ENCODE measurements around the gene GDPD5. TPM values are rescaled to one million over a fixed set of nuclear protein-coding genes. Genes with fewer than 3 reads are reported as not detected.

Gene GDPD5
- total and polyA plus RNA-seq, 4 donors = 6.2 to 24.7 (median 12.0) TPM

DNA sequence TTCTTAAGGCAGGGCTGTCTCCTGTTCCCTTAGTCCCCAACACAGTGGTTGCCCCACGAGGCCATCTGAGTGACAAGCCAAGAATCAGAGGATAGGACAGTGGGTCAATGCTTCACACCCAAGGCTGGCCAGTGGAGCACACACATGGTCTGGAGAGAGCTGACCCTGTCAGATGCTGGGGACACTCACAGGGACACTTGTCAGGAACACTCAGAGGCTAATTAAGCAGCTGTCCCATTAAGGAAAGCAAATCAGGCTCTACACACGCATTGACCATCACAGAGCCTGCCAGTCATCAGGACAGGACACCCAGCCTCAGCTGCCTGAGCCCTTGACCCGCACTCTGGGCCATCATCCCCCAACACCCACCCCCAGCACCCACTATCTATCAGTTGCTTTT lies 18.2 kb downstream of the GDPD5 start:
- H3K27me3 ChIP-seq (ENCODE audit: control insufficient read depth in 3 of 3, insufficient read depth in 3 of 3, low read length in 2 of 3) = no peaks in the 10 kb centered on the region
- WGBS, 2 donors = 92 to 94% methylated on average over 3 of the region's 3 CpGs

DNA sequence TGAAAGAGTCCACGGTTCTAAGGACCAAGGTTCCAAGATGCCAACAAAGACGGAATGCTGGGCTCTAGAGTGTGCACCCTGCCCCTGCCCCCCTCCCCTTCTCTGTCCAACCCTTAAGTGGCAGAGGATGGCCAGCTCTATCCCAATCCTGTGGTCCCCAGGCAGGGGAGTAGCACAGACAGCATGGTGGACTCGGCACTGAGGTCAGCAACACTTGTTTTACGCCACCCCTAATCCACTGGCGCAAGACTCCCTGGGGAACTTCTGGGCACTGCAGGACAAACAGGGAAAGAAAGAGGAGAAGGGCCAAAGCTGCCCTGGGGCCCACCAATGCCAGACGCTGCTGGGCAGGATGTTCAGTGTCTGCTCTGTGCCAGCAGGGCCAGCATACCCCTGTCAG lies 18.9 kb downstream of the GDPD5 start:
- H3K27me3 ChIP-seq (ENCODE audit: control insufficient read depth in 3 of 3, insufficient read depth in 3 of 3, low read length in 2 of 3) = no peaks in the 10 kb centered on the region
- H3K4me1 ChIP-seq (ENCODE audit: control insufficient read depth in 5 of 5, insufficient read depth in 5 of 5, low read length in 5 of 5) = peaks cover 0 to 4% (median 0%) of the 10 kb centered on the region in 5 donors
- DNase-seq = no peak
- H3K27ac ChIP-seq (ENCODE audit: low read depth in 1 of 2, low read length in 1 of 2) = no peak overlapping the region
- no peaks in the 10 kb centered on the region for H3K36me3 ChIP-seq (ENCODE audit: control insufficient read depth in 4 of 4, insufficient read depth in 4 of 4, low read length in 4 of 4)
- H3K9ac ChIP-seq (ENCODE audit: insufficient read depth in 1 of 2, low read length in 2 of 2) = peak overlapping the region in 1 of 2 donors; percentile 8
- no peaks in the 10 kb centered on the region for H3K9me3 ChIP-seq (ENCODE audit: control insufficient read depth in 4 of 4, insufficient read depth in 3 of 4, low read length in 3 of 4)
- no peak overlapping the region for H3K4me3 ChIP-seq
- TF ChIP-seq, protein P1, sequence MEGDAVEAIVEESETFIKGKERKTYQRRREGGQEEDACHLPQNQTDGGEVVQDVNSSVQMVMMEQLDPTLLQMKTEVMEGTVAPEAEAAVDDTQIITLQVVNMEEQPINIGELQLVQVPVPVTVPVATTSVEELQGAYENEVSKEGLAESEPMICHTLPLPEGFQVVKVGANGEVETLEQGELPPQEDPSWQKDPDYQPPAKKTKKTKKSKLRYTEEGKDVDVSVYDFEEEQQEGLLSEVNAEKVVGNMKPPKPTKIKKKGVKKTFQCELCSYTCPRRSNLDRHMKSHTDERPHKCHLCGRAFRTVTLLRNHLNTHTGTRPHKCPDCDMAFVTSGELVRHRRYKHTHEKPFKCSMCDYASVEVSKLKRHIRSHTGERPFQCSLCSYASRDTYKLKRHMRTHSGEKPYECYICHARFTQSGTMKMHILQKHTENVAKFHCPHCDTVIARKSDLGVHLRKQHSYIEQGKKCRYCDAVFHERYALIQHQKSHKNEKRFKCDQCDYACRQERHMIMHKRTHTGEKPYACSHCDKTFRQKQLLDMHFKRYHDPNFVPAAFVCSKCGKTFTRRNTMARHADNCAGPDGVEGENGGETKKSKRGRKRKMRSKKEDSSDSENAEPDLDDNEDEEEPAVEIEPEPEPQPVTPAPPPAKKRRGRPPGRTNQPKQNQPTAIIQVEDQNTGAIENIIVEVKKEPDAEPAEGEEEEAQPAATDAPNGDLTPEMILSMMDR (IDR thresholded peaks at IDR 0.05; ENCODE audit: control extremely low read depth, extremely low read depth) = no peak
- whole genome bisulfite sequencing, 2 donors = 91 to 93% methylated on average over 6 of the region's 6 CpGs
- ATAC-seq (ENCODE audit: insufficient read depth, low FRiP score) = no peak

More for the DNA sequence above, 18.2 kb downstream of the GDPD5 start:
- peaks cover 0 to 4% (median 0%) of the 10 kb centered on the region in 5 donors for H3K4me1 ChIP-seq (ENCODE audit: control insufficient read depth in 5 of 5, insufficient read depth in 5 of 5, low read length in 5 of 5)
- H3K4me3 ChIP-seq = no peak overlapping the region
- no peak for ATAC-seq (ENCODE audit: insufficient read depth, low FRiP score)
- H3K9ac ChIP-seq (ENCODE audit: insufficient read depth in 1 of 2, low read length in 2 of 2) = no peak overlapping the region
- H3K27ac ChIP-seq (ENCODE audit: low read depth in 1 of 2, low read length in 1 of 2) = no peak overlapping the region
- no peak for DNase-seq
- TF ChIP-seq, protein P1 (IDR thresholded peaks at IDR 0.05; ENCODE audit: control extremely low read depth, extremely low read depth) = no peak
- H3K36me3 ChIP-seq (ENCODE audit: control insufficient read depth in 4 of 4, insufficient read depth in 4 of 4, low read length in 4 of 4) = no peaks in the 10 kb centered on the region
- no peaks in the 10 kb centered on the region for H3K9me3 ChIP-seq (ENCODE audit: control insufficient read depth in 4 of 4, insufficient read depth in 3 of 4, low read length in 3 of 4)

DNA sequence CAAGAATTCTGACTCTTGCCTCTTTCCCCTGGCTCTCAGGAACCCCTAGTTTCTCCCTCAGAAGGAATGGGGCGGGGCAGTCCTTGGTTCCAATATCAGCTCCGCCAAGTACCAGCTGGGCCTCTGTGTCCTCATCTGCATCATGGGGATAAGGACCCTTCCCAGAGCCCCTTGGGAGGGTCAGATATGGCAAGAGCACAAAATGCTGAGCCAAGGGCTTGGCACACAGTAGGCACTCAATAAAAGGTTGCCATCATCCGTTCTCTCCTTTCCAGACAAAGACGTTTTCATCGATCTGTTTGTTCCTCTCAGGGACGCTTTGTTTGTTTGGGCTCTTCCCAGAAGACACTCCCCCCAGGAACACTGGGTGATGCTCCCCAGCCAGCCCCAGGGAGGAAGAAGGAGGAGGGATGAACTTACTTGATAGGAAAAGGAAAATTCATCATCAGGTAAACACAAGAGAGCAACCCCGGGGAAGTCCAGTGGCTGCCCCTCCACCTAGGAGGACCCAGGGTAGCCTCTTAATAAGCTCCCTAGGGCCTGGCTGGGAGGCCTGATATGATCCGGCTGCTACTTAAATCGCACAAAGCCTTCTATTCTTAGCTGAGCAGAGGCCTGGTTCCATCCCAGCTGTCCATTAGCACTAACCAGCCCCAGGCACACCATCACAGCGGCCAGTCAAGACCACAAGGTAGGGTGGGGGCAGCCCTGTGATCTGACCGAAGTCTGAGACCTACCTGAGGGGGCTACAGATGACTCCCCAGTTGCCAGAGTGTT lies 19.6 kb downstream of the GDPD5 start:
- Histone ChIP-seq H3K27me3 (ENCODE audit: control insufficient read depth in 3 of 3, insufficient read depth in 3 of 3, low read length in 2 of 3) (no peaks in the 10 kb centered on the region), H3K27ac (ENCODE audit: low read depth in 1 of 2, low read length in 1 of 2) (no peak overlapping the region), H3K9ac (ENCODE audit: insufficient read depth in 1 of 2, low read length in 2 of 2) (peak overlapping the region in 1 of 2 donors; percentile 8), H3K9me3 (ENCODE audit: control insufficient read depth in 4 of 4, insufficient read depth in 3 of 4, low read length in 3 of 4) (no peaks in the 10 kb centered on the region), H3K4me1 (ENCODE audit: control insufficient read depth in 5 of 5, insufficient read depth in 5 of 5, low read length in 5 of 5) (peaks cover 0 to 4% (median 0%) of the 10 kb centered on the region in 5 donors), H3K36me3 (ENCODE audit: control insufficient read depth in 4 of 4, insufficient read depth in 4 of 4, low read length in 4 of 4) (no peaks in the 10 kb centered on the region), H3K4me3 (no peak overlapping the region)
- 79 to 82% methylated on average over 11 of the region's 11 CpGs for WGBS, 2 donors
- peak in 1 of 3 donors; percentile 42 for DNase-seq
- TF ChIP-seq, protein P1 (IDR thresholded peaks at IDR 0.05; ENCODE audit: control extremely low read depth, extremely low read depth) = no peak
- no peak for ATAC-seq (ENCODE audit: insufficient read depth, low FRiP score)
